ENCODE results near the gene ZNF253. TPM values are rescaled to one million over a fixed set of nuclear protein-coding genes. Genes with fewer than 3 reads are reported as not detected.
"Not testable (repeated sequence)": the region's sequence is repeated elsewhere in the genome, so short reads cannot be mapped to it uniquely, and the experiment has no call there.

The ZNF253 gene
- total RNA-seq, 1 experiment from 2014 or later: 6.4 TPM

DNA sequence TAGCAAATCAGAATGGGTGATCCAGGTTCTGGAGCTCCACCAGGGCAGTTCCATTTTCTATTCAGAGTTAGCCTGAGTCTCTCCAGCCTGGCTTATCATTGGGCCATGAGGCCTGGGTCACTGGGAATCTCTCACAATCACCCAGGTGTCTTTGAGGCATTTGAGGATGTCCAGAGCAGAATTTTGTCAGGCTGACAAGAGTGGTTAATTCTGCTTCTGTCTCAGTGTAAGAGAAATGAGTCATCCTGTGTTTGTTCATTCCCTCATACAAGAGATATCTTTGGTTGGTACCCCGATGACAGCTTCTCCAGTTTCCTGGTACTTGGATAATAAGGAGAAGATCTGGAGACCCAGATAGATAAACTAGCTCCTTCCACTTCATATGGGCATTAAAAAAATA, 45.5 kb downstream of the ZNF253 start:
- no peak for TF ChIP-seq CTCF (IDR thresholded peaks at IDR 0.05; ENCODE audit: insufficient read depth in 1 of 2, low read depth in 1 of 2, low read length in 1 of 2, severe bottlenecking in 1 of 2, unreplicated experiment in 1 of 2)
- no peaks in the 10 kb centered on the region for H3K36me3 ChIP-seq (ENCODE audit: control insufficient read depth, insufficient read depth, low read length)
- no peak overlapping the region for H3K4me3 ChIP-seq (ENCODE audit: low read depth, low read length)
- ChIA-PET POLR2A (interaction anchor here (0.6 kb wide), 1 partner anchor 141 kb away, joined by 3 read pairs; no protein-coding TSS in a partner anchor), CTCF (no interaction called here)
- no peak for DNase-seq
- no TSS peak for BruUV-seq (replicated peaks)
- Mint-ChIP-seq H3K36me3 (ENCODE audit: insufficient read depth, unreplicated experiment) (peaks cover 26% of the 10 kb centered on the region), H3K27me3 (ENCODE audit: insufficient read depth, unreplicated experiment) (no peaks in the 10 kb centered on the region), H3K4me1 (ENCODE audit: low read depth, unreplicated experiment) (no peaks in the 10 kb centered on the region), H3K27ac (ENCODE audit: unreplicated experiment) (no peak overlapping the region), H3K4me3 (ENCODE audit: unreplicated experiment) (no peak overlapping the region), H3K9me3 (ENCODE audit: unreplicated experiment) (no peaks in the 10 kb centered on the region)
- H3K4me1 ChIP-seq: no peaks in the 10 kb centered on the region
- H3K9me3 ChIP-seq: no peaks in the 10 kb centered on the region; the same call in 1 of the 2 replicates
- intact Hi-C loops (cut with micrococcal nuclease; ENCODE audit: unreplicated experiment): no loop called here
- H3K27me3 ChIP-seq (replicated peaks; ENCODE audit: control insufficient read depth, insufficient read depth, low read length): no peaks in the 10 kb centered on the region

GRCh38 chr19:19914596-19914995, 48.9 kb downstream of the ZNF253 start:
- no peak for DNase-seq
- H3K9me3 Mint-ChIP-seq (ENCODE audit: unreplicated experiment): no peaks in the 10 kb centered on the region
- Histone ChIP-seq H3K4me3 (ENCODE audit: low read depth, low read length) (no peak overlapping the region), H3K36me3 (ENCODE audit: control insufficient read depth, insufficient read depth, low read length) (no peaks in the 10 kb centered on the region), H3K9me3 (no peaks in the 10 kb centered on the region), H3K4me1 (no peaks in the 10 kb centered on the region), H3K27me3 (replicated peaks; ENCODE audit: control insufficient read depth, insufficient read depth, low read length) (no peaks in the 10 kb centered on the region)
- no peak overlapping the region for H3K27ac Mint-ChIP-seq (ENCODE audit: unreplicated experiment)
- ChIA-PET CTCF (no interaction called here), POLR2A (interaction anchor here (0.6 kb wide), 1 partner anchor 13 kb away, joined by 3 read pairs; no protein-coding TSS in a partner anchor)
- BruUV-seq (replicated peaks): no TSS peak
- no peak for TF ChIP-seq CTCF (IDR thresholded peaks at IDR 0.05; ENCODE audit: insufficient read depth in 1 of 2, low read depth in 1 of 2, low read length in 1 of 2, severe bottlenecking in 1 of 2, unreplicated experiment in 1 of 2)
- intact Hi-C loops (cut with micrococcal nuclease; ENCODE audit: unreplicated experiment): no loop called here
- no peaks in the 10 kb centered on the region for H3K27me3 Mint-ChIP-seq (ENCODE audit: insufficient read depth, unreplicated experiment)
- H3K4me3 Mint-ChIP-seq (ENCODE audit: unreplicated experiment): no peak overlapping the region
- H3K36me3 Mint-ChIP-seq (ENCODE audit: insufficient read depth, unreplicated experiment): peaks cover 44% of the 10 kb centered on the region
- H3K4me1 Mint-ChIP-seq (ENCODE audit: low read depth, unreplicated experiment): no peaks in the 10 kb centered on the region

DNA sequence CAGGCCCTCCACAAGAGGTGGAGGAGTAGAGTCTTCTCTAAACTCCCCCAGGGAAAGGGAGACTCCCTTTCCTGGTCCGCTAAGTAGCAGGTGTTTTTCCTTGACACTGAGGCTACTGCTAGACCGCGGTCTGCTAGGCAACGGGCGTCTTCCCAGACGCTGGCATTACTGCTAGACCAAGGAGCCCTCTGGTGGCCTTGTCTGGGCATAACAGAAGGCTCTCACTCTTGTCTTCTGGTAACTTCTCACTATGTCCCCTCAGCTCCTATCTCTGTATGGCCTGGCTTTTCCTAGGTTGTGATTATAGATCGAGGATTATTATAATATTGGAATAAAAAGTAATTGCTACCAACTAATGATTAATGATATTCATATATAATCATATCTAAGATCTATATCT, 64.7 kb downstream of the ZNF253 start:
- H3K27me3 ChIP-seq (replicated peaks; ENCODE audit: control insufficient read depth, insufficient read depth, low read length); H3K36me3 ChIP-seq (ENCODE audit: control insufficient read depth, insufficient read depth, low read length); H3K4me1 ChIP-seq; H3K4me3 ChIP-seq (ENCODE audit: low read depth, low read length); BruUV-seq (replicated peaks); H3K4me3 Mint-ChIP-seq (ENCODE audit: unreplicated experiment); H3K27ac Mint-ChIP-seq (ENCODE audit: unreplicated experiment); H3K27me3 Mint-ChIP-seq (ENCODE audit: insufficient read depth, unreplicated experiment); intact Hi-C loops (cut with micrococcal nuclease; ENCODE audit: unreplicated experiment); H3K4me1 Mint-ChIP-seq (ENCODE audit: low read depth, unreplicated experiment); POLR2A ChIA-PET: not testable (repeated sequence)
- DNase-seq: peak in 1 of 2 experiments; percentile 21
- Mint-ChIP-seq H3K36me3 (ENCODE audit: insufficient read depth, unreplicated experiment) (peaks cover 45% of the 10 kb centered on the region), H3K9me3 (ENCODE audit: unreplicated experiment) (peaks cover 41% of the 10 kb centered on the region)
- H3K9me3 ChIP-seq: peaks cover 27% of the 10 kb centered on the region
- CTCF ChIA-PET: interaction anchor here (0.6 kb wide), 1 partner anchor 318 kb away, joined by 5 read pairs; no protein-coding TSS in a partner anchor
- TF ChIP-seq CTCF (IDR thresholded peaks at IDR 0.05; ENCODE audit: insufficient read depth in 1 of 2, low read depth in 1 of 2, low read length in 1 of 2, severe bottlenecking in 1 of 2, unreplicated experiment in 1 of 2): peak in 1 of 2 experiments; percentile 42

DNA sequence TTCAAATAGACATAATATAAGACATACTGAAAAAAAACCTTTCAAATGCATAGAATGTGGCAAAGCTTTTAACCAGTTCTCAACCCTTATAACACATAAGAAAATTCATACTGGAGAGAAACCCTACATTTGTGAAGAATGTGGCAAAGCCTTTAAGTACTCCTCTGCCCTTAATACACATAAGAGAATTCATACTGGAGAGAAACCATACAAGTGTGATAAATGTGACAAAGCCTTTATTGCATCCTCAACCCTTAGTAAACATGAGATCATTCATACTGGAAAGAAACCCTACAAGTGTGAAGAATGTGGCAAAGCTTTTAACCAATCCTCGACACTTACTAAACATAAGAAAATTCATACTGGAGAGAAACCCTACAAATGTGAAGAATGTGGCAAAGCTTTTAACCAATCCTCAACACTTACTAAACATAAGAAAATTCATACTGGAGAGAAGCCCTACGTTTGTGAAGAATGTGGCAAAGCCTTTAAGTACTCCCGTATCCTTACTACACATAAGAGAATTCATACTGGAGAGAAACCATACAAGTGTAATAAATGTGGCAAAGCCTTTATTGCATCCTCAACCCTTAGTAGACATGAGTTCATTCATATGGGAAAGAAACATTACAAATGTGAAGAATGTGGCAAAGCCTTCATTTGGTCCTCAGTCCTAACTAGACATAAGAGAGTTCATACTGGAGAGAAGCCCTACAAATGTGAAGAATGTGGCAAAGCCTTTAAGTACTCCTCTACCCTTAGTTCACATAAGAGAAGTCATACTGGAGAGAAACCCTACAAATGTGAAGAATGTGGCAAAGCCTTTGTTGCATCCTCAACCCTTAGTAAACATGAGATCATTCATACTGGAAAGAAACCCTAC, 68.0 kb downstream of the ZNF253 start:
- H3K27ac Mint-ChIP-seq (ENCODE audit: unreplicated experiment); POLR2A ChIA-PET; intact Hi-C loops (cut with micrococcal nuclease; ENCODE audit: unreplicated experiment); H3K27me3 ChIP-seq (replicated peaks; ENCODE audit: control insufficient read depth, insufficient read depth, low read length); H3K4me3 Mint-ChIP-seq (ENCODE audit: unreplicated experiment); DNase-seq; H3K4me1 ChIP-seq; H3K4me1 Mint-ChIP-seq (ENCODE audit: low read depth, unreplicated experiment); H3K4me3 ChIP-seq (ENCODE audit: low read depth, low read length); CTCF ChIA-PET; H3K36me3 ChIP-seq (ENCODE audit: control insufficient read depth, insufficient read depth, low read length); BruUV-seq (replicated peaks); H3K27me3 Mint-ChIP-seq (ENCODE audit: insufficient read depth, unreplicated experiment): not testable (repeated sequence)
- peaks cover 30% of the 10 kb centered on the region for H3K9me3 ChIP-seq
- peaks cover 39% of the 10 kb centered on the region for H3K9me3 Mint-ChIP-seq (ENCODE audit: unreplicated experiment)
- peaks cover 31% of the 10 kb centered on the region for H3K36me3 Mint-ChIP-seq (ENCODE audit: insufficient read depth, unreplicated experiment)
